HUES6 (cell line): ENCODE measurements around the gene SH2D1A.
"Not testable (repeated sequence)": the region's sequence is repeated elsewhere in the genome, so short reads cannot be mapped to it uniquely, and the experiment has no call there.

Experiments
- H3K27ac ChIP-seq: 2 replicates; pipeline ENCODE4 v1.7.0; 2013; ENCODE audit warnings: low read depth, mild to moderate bottlenecking, low read length, inconsistent platforms
- H3K27me3 ChIP-seq: 2 replicates; pipeline ENCODE4 v1.6.1; 2013; ENCODE audit warnings: low read length; ENCODE audit not compliant: control insufficient read depth, insufficient read depth
- H3K36me3 ChIP-seq: 2 replicates; pipeline ENCODE4 v1.6.1; 2013; ENCODE audit warnings: low read length; ENCODE audit not compliant: control insufficient read depth, insufficient read depth
- H3K4me1 ChIP-seq: 2 replicates; pipeline ENCODE4 v1.6.1; 2013; ENCODE audit warnings: low read length; ENCODE audit not compliant: control insufficient read depth, insufficient read depth
- H3K4me3 ChIP-seq: 2 replicates; pipeline ENCODE4 v1.5.1; 2013; ENCODE audit warnings: low read depth, low read length
- H3K9ac ChIP-seq: one replicate; pipeline ENCODE4 v1.6.1; 2013; ENCODE audit warnings: mild to moderate bottlenecking, low read length
- H3K9me3 ChIP-seq: 2 replicates; pipeline ENCODE4 v1.6.1; 2013; ENCODE audit warnings: low read depth, low read length; ENCODE audit not compliant: control insufficient read depth, insufficient read depth

SH2D1A gene

DNA sequence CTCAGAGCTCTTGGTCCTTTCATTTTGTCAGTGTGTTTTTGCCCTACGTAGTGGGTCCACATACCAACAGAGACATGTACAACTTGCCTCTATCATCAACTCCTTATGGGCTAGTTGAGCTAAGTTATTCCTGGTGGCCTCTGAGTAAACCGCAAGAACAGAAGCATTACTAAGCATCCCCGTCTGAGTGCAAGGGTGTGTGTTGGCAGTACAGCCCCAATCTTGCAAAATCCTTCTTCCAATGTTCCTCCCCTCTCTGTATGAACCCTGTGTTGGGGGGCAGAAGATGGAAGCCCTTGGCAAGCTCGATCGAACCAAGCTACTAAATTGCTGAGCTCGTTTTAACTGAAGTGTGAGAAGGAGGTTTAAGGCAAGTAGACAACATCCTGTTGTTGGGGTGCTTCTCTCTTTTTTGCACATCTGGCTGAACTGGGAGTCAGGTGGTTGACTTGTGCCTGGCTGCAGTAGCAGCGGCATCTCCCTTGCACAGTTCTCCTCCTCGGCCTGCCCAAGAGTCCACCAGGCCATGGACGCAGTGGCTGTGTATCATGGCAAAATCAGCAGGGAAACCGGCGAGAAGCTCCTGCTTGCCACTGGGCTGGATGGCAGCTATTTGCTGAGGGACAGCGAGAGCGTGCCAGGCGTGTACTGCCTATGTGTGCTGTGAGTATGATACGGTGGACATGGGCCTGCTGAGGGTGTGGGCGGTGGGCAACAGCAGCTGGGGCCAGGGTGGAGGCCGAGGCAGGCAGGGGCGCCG, at the start of gene SH2D1A:
SH2D1A (plus strand) TSS at position 447 of the 760 bp plus-strand sequence; CDS start at position 527, 80 bp downstream.
- Histone ChIP-seq H3K36me3 (no peaks in the 10 kb centered on the region), H3K4me3 (no peak within 1 kb of the TSS), H3K9me3 (no peaks in the 10 kb centered on the region), H3K4me1 (peaks cover 4% of the 10 kb centered on the region), H3K9ac (no peak within 1 kb of the TSS), H3K27ac (no peak within 1 kb of the TSS), H3K27me3 (no peaks in the 10 kb centered on the region; the same call in 1 of the 2 replicates)

DNA sequence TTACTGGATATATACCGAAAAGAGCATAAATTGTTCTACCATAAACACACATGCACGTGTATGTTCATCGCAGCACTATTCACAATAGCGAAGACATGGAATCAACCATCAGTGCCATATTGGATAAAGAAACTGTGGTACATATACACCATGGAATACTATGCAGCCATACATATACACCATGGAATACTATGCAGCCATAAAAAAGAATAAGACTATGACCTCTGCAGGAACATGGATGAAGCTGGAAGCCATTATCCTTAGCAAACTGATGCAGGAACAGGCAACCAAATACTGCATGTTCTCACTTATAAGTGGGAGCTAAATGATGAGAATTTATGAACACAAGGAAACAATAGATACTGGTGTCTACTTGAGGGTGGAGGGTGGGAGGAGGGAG, 47.0 kb upstream of the SH2D1A start:
- H3K27ac ChIP-seq, H3K4me1 ChIP-seq, H3K9ac ChIP-seq, H3K36me3 ChIP-seq, H3K9me3 ChIP-seq, H3K27me3 ChIP-seq, H3K4me3 ChIP-seq: not testable (repeated sequence)

- no peaks in the 10 kb centered on the region for H3K4me1 ChIP-seq
- H3K27me3 ChIP-seq = no peaks in the 10 kb centered on the region; the same call in 1 of the 2 replicates
- H3K36me3 ChIP-seq = no peaks in the 10 kb centered on the region
- no peak overlapping the region for H3K27ac ChIP-seq
- H3K4me3 ChIP-seq = no peak overlapping the region
- H3K9me3 ChIP-seq = no peaks in the 10 kb centered on the region
- no peak overlapping the region for H3K9ac ChIP-seq
Measured at GRCh38 chrX:124300405-124300804, 46.0 kb upstream of the SH2D1A start.

DNA sequence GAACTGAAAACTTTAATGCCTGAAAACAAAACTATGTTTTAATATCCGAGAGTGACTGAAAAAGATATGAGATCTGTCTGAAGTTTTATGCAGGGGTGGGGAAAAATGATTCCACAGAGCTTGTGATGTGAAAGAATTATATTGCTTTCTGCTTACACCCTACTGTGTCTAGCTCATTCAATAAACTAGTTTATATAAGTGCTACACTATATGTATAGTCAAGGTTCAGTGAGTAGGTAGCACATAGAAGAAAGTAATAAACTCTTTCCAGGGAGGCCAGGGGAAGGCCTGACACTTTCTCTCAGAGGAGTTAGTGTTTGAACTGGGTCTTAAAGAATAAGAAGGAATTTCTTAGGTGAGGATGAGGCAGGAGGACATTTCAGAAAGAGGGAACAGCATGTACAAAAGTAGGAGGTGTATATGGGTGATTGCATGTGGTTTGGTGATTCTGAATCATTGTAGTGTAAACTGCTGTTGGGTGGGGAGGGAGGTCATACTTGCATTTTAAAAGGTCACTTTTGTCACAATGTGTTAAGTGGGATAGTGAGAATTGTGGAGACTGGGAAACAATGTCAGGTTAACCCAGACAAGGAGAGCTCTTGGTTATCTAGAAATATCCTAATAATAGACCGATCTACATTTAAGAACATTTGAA, 39.0 kb upstream of the SH2D1A start:
- no peaks in the 10 kb centered on the region for H3K36me3 ChIP-seq
- H3K27ac ChIP-seq = no peak overlapping the region
- H3K4me3 ChIP-seq = no peak overlapping the region
- H3K27me3 ChIP-seq = no peaks in the 10 kb centered on the region; the same call in 1 of the 2 replicates
- H3K9ac ChIP-seq = no peak overlapping the region
- H3K9me3 ChIP-seq = no peaks in the 10 kb centered on the region
- H3K4me1 ChIP-seq = no peaks in the 10 kb centered on the region

DNA sequence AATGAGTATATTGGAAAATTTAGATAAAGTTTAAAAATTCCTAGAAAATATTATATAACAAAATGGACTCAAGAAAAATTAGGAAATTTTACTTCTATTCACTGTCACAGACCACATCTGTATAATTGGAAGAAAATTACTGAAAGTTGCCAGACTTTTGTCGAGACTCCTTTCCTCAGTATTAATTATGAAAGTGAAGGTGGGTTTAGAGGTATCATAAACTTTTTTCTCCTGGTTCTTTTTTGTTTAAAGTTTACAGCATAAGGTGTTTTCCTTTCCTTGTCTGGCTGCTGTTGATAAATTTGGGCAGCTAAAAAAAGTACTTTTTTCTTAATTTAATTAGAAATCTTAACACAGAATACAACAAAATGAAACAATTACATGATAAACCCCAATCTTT, 20.6 kb upstream of the SH2D1A start:
- no peaks in the 10 kb centered on the region for H3K36me3 ChIP-seq
- no peaks in the 10 kb centered on the region for H3K4me1 ChIP-seq
- no peaks in the 10 kb centered on the region for H3K9me3 ChIP-seq
- H3K4me3 ChIP-seq = no peak overlapping the region
- no peak overlapping the region for H3K27ac ChIP-seq
- H3K27me3 ChIP-seq = peaks cover 3% of the 10 kb centered on the region; the same call in 1 of the 2 replicates
- H3K9ac ChIP-seq = no peak overlapping the region

- Histone ChIP-seq H3K9me3 (no peaks in the 10 kb centered on the region), H3K27ac (no peak overlapping the region), H3K9ac (no peak overlapping the region), H3K27me3 (no peaks in the 10 kb centered on the region; the same call in 1 of the 2 replicates), H3K4me3 (no peak overlapping the region), H3K36me3 (no peaks in the 10 kb centered on the region), H3K4me1 (no peaks in the 10 kb centered on the region)
Measured at GRCh38 chrX:124328765-124329164, 17.6 kb upstream of the SH2D1A start.

DNA sequence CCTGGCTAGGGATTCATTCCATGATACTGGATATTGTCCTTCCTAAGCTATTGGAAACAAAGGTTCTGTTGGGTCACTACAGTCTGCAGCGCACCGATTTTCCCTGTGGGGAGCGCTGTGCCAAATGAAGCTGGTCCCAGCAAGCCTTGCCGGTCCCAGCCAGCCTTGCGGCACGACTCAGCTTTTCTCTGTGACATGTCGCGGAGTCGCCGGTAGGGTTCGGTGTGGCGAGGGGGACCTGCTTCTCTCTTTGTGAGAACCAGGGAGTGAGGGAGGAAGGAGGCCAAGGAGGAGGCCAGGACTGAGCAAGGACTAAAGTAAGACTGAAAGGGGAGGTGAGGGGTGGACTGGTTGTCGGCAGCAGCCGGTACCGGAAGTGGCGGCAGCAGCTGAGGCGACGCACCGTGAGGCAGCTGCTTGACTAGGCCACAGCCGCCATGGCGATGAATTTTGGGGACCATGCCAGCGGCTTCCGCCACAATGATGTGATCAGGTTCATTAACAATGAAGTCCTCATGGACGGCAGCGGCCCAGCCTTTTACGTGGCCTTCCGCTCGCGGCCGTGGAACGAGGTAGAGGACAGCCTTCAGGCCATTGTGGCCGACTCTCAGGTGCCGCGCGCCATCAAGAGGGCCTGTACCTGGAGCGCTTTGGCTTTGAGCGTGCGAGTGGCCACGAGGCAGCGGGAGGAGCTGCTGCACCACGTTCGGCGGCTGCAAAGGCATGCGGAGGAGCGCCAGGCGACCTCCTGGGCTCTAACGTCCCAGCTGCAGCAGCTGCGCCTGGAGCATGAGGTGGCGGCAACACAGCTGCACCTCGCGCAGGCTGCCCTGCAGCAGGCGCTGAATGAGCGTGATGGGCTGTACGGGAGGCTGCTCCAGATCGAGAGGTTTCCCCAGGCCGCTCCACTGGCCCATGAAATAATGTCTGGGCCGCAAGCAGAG, 13.6 kb upstream of the SH2D1A start, which contains the start of gene TEX13D:
TEX13D (plus strand) TSS at position 180 of the 944 bp plus-strand sequence; CDS start at position 438, 258 bp downstream.
- H3K27ac ChIP-seq = no peak within 1 kb of the TSS
- H3K9ac ChIP-seq = no peak within 1 kb of the TSS
- no peaks in the 10 kb centered on the region for H3K9me3 ChIP-seq
- no peaks in the 10 kb centered on the region for H3K36me3 ChIP-seq
- no peaks in the 10 kb centered on the region for H3K4me1 ChIP-seq
- peaks cover 10% of the 10 kb centered on the region; the same call in 1 of the 2 replicates for H3K27me3 ChIP-seq
- no peak within 1 kb of the TSS for H3K4me3 ChIP-seq

DNA sequence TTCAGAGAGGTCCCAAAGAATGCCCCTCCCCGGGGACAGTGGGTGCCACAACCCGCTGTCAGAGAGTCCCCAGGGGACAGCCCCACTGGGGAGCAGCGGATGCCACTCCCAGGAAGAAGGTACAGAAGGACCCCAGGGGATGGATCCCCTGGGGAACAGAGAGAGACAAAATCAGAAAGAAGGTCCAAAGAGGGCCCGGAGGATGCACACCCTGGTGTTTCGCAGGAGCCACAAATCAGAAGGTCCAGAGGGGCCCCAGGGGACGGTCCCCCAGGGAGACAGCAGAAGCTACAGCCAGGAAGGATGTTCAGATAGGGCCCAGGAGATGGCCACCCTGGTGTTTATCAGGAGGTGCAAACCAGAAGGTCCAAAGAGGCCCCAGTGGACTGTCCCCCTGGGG, 12.5 kb upstream of the SH2D1A start:
- H3K27me3 ChIP-seq = peaks cover 10% of the 10 kb centered on the region; the same call in 1 of the 2 replicates
- H3K36me3 ChIP-seq = no peaks in the 10 kb centered on the region
- no peak overlapping the region for H3K9ac ChIP-seq
- no peaks in the 10 kb centered on the region for H3K9me3 ChIP-seq
- no peak overlapping the region for H3K4me3 ChIP-seq
- H3K27ac ChIP-seq = no peak overlapping the region
- no peaks in the 10 kb centered on the region for H3K4me1 ChIP-seq

- not testable (repeated sequence) for H3K27ac ChIP-seq, H3K9me3 ChIP-seq, H3K9ac ChIP-seq, H3K4me1 ChIP-seq, H3K36me3 ChIP-seq, H3K4me3 ChIP-seq
- H3K27me3 ChIP-seq = peaks cover 10% of the 10 kb centered on the region; the same call in 1 of the 2 replicates
Measured at GRCh38 chrX:124334555-124334954, 11.8 kb upstream of the SH2D1A start.

DNA sequence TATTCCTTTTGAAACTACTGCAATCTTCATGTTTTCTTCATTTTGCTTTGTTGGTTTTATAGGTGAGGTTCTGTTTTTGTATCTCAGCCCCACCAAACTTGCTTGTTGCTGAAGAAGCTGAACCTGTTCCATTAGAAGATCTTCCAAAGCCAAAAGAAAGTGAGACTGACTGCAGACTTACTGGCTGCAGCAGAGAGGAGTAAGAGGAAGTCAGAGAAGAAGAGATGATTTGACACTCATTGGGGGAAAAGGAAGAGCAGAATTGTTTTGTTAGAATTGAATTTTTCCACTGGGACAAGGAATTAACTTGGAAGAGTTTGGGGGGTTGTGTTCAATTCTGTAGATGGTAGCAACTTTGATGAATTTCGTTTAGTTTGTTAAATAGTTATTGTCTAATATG, 10.8 kb upstream of the SH2D1A start:
- H3K9ac ChIP-seq = no peak overlapping the region
- no peaks in the 10 kb centered on the region for H3K4me1 ChIP-seq
- H3K36me3 ChIP-seq = no peaks in the 10 kb centered on the region
- no peak overlapping the region for H3K27ac ChIP-seq
- peaks cover 10% of the 10 kb centered on the region; the same call in 1 of the 2 replicates for H3K27me3 ChIP-seq
- H3K4me3 ChIP-seq = no peak overlapping the region
- H3K9me3 ChIP-seq = no peaks in the 10 kb centered on the region
